Suprapubic skin (tissue), 3 donors: ENCODE measurements around the gene SUPT20HL1.

Experiments used
- EP300 ChIP-seq: sonication (generic); formaldehyde crosslinking; IDR thresholded peaks from one replicate; pipeline ENCODE4 v1.6.1; 2017; ENCODE audit warnings: antibody characterized with exemption
- POLR2A ChIP-seq, 2 donors: fragments of 450-650 bp; IDR thresholded peaks; one replicate each; pipeline ENCODE4 v1.6.1; 2017; ENCODE audit warnings: antibody characterized with exemption in 2 of 2, mild to moderate bottlenecking in 2 of 2, moderate library complexity in 2 of 2
- TF ChIP-seq, protein P1 (sequence below), 2 donors: fragments of 200-600 bp in 1 of 2; fragments of 450-650 bp in 1 of 2; sonication (generic) in 1 of 2; IDR thresholded peaks; one replicate each; pipeline ENCODE4 v1.5.1; 2016 to 2019; ENCODE audit warnings: antibody characterized with exemption in 2 of 2, mild to moderate bottlenecking in 1 of 2, moderate library complexity in 1 of 2

DNA sequence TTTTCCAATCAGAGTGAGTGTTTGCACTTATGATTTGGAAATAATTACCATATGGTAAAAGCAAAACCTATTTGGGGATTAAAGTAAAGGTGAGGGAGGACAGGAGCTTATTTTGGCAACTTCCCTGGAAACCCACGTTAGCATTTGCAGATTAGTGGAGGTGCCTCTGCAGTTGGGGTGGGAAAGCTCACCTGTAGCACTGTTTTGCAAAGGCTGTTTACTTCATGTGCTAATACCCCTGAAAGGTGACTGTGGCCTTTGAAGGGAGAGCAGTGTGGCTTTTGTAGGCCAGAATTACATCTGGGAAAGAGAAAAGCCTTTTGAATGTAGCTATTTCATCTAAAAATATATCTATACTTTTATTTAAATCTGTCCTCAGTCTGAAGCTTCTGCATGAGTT lies 9.4 kb downstream of the SUPT20HL1 start:
- TF ChIP-seq, protein P1, sequence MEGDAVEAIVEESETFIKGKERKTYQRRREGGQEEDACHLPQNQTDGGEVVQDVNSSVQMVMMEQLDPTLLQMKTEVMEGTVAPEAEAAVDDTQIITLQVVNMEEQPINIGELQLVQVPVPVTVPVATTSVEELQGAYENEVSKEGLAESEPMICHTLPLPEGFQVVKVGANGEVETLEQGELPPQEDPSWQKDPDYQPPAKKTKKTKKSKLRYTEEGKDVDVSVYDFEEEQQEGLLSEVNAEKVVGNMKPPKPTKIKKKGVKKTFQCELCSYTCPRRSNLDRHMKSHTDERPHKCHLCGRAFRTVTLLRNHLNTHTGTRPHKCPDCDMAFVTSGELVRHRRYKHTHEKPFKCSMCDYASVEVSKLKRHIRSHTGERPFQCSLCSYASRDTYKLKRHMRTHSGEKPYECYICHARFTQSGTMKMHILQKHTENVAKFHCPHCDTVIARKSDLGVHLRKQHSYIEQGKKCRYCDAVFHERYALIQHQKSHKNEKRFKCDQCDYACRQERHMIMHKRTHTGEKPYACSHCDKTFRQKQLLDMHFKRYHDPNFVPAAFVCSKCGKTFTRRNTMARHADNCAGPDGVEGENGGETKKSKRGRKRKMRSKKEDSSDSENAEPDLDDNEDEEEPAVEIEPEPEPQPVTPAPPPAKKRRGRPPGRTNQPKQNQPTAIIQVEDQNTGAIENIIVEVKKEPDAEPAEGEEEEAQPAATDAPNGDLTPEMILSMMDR (IDR thresholded peaks at IDR 0.05) = no peak
- no peak for TF ChIP-seq POLR2A (IDR thresholded peaks at IDR 0.05)
- no peak for TF ChIP-seq EP300
